AG10803 (cell line): Measurements from ENCODE around the gene SGK2.
"Not testable (repeated sequence)": the region's sequence is repeated elsewhere in the genome, so short reads cannot be mapped to it uniquely, and the experiment has no call there.

ENCODE experiments used
- DNase-seq: peaks from one replicate; pipeline ENCODE4 v3.0.0; 2010; ENCODE audit warnings: low read depth
- H3K4me3 ChIP-seq: 2 replicates; pipeline ENCODE4 v1.5.1; 2011; ENCODE audit warnings: mild to moderate bottlenecking, low read length, control low read depth
- CTCF ChIP-seq: conservative IDR thresholded peaks from 2 replicates; pipeline ENCODE4 v1.5.1; 2011; ENCODE audit warnings: mild to moderate bottlenecking, low read length, control low read depth, inconsistent platforms

The SGK2 gene

GRCh38 chr20:43583982-43584432, 25.2 kb downstream of the SGK2 start:
- H3K4me3 ChIP-seq, result no peak overlapping the region
- peak; percentile 99 for DNase-seq
- TF ChIP-seq CTCF, result no peak

GRCh38 chr20:43584448-43585136, 25.8 kb downstream of the SGK2 start:
- TF ChIP-seq CTCF, result no peak
- peak; percentile 92 for DNase-seq
- no peak overlapping the region for H3K4me3 ChIP-seq

- TF ChIP-seq CTCF, result no peak
- H3K4me3 ChIP-seq, result no peak overlapping the region
- DNase-seq, result no peak
These were observed 27.8 kb downstream of the SGK2 start for GRCh38 chr20:43586641-43587040.

- not testable (repeated sequence) for DNase-seq
These were observed 29.7 kb downstream of the SGK2 start for GRCh38 chr20:43588526-43588925.

GRCh38 chr20:43590036-43590391, 31.2 kb downstream of the SGK2 start:
- no peak for TF ChIP-seq CTCF
- peak overlapping the region; percentile 86 for H3K4me3 ChIP-seq
- DNase-seq, result no peak

More at GRCh38 chr20:43588526-43588925, 29.7 kb downstream of the SGK2 start:
- H3K4me3 ChIP-seq, result not testable (repeated sequence)

GRCh38 chr20:43590392-43591303, 31.8 kb downstream of the SGK2 start, which contains the start of gene IFT52:
IFT52 (plus strand) TSS chr20:43590937; CDS start chr20:43594699, 3,762 bp downstream.
- no peak for TF ChIP-seq CTCF
- H3K4me3 ChIP-seq, result peak within 1 kb of the TSS; percentile 86
- DNase-seq, result peak; percentile 86

GRCh38 chr20:43601960-43602359, 43.1 kb downstream of the SGK2 start:
- not testable (repeated sequence) for DNase-seq, H3K4me3 ChIP-seq

GRCh38 chr20:43603124-43603523, 44.3 kb downstream of the SGK2 start:
- DNase-seq, result no peak
- no peak for TF ChIP-seq CTCF
- H3K4me3 ChIP-seq, result no peak overlapping the region
